Lung (tissue), 12 donors: Measurements from ENCODE around the gene AAR2. TPM values are rescaled to one million over a fixed set of nuclear protein-coding genes. Genes with fewer than 3 reads are reported as not detected.
A peak's percentile ranks its signal among the peaks of the same experiment; 100 is the strongest.

Experiments used
- ATAC-seq: fragments of 200-7000 bp; cut with Tn5 transposase; one replicate; pipeline ENCODE4 v1.9.1; 2020; ENCODE audit warnings: moderate number of reproducible peaks; ENCODE audit not compliant: insufficient read depth, low FRiP score
- DNase-seq, 3 donors: peaks; one replicate each; pipeline ENCODE4 v3.0.0-alpha.2; 2013 to 2017
- H3K27ac ChIP-seq, 2 donors: one replicate each; pipeline ENCODE4 v1.5.1; 2013; ENCODE audit warnings: mild to moderate bottlenecking in 2 of 2, moderate library complexity in 2 of 2, control low read depth in 1 of 2, inconsistent platforms in 1 of 2, low read depth in 1 of 2, low read length in 1 of 2
- H3K27me3 ChIP-seq, 3 donors: one replicate each; pipeline ENCODE4 v1.5.1; 2013; ENCODE audit warnings: low read length in 2 of 3; ENCODE audit not compliant: control insufficient read depth in 3 of 3, insufficient read depth in 3 of 3
- H3K36me3 ChIP-seq, 4 donors: one replicate each; pipeline ENCODE4 v1.5.1; 2013; ENCODE audit warnings: low read length in 4 of 4, mild to moderate bottlenecking in 1 of 4, moderate library complexity in 1 of 4; ENCODE audit not compliant: control insufficient read depth in 4 of 4, insufficient read depth in 4 of 4
- H3K4me1 ChIP-seq, 5 donors: one replicate each; pipeline ENCODE4 v1.5.1; 2013; ENCODE audit warnings: low read length in 5 of 5, mild to moderate bottlenecking in 2 of 5, moderate library complexity in 1 of 5; ENCODE audit not compliant: control insufficient read depth in 5 of 5, insufficient read depth in 5 of 5
- H3K4me3 ChIP-seq: one replicate; pipeline ENCODE4 v1.5.1; 2013; ENCODE audit warnings: mild to moderate bottlenecking, control low read depth, moderate library complexity
- H3K9ac ChIP-seq, 2 donors: one replicate each; pipeline ENCODE4 v1.5.1; 2013; ENCODE audit warnings: low read length in 2 of 2, control low read depth in 1 of 2; ENCODE audit not compliant: insufficient read depth in 1 of 2
- H3K9me3 ChIP-seq, 4 donors: one replicate each; pipeline ENCODE4 v1.5.1; 2013; ENCODE audit warnings: low read length in 3 of 4, mild to moderate bottlenecking in 1 of 4, moderate library complexity in 1 of 4; ENCODE audit not compliant: control insufficient read depth in 4 of 4, insufficient read depth in 3 of 4
- WGBS, 2 donors: extraction: QIAGEN DNeasy Blood & Tissue Kit; methylation state at CpG; one replicate each; pipeline ENCODE4 v1.1.7; 2013; 5-methylcytosine and 5-hydroxymethylcytosine counted together
- polyA plus RNA-seq, 2 donors: library from polyadenylated mRNA; stranded (reverse); fragments of 200-250 nt; gene quantifications; one replicate each; pipeline ENCODE4 v1.2.1, GENCODE V29; 2013
- total RNA-seq, 2 donors: library from RNA; depleted of rRNA in 1 of 2; stranded (reverse); fragments of >200 nt in 1 of 2; gene quantifications; one replicate each; pipeline ENCODE4 v1.2.1, GENCODE V29; 2014 to 2021
- TF ChIP-seq, protein P1 (sequence below): IDR thresholded peaks from 2 replicates; pipeline ENCODE4 v1.5.1; 2012; ENCODE audit warnings: mild to moderate bottlenecking; ENCODE audit errors: control extremely low read depth, extremely low read depth
- donor health status: control.
- donor health status: control.
- donor health status: Bipolar disorder and iron deficiency.
- donor health status: healthy.
- donor health status: DM: yes; HTN: yes; CAD: no.

AAR2 gene
- total and polyA plus RNA-seq, 4 donors: 18.1 to 31.2 (median 29.3) TPM

DNA sequence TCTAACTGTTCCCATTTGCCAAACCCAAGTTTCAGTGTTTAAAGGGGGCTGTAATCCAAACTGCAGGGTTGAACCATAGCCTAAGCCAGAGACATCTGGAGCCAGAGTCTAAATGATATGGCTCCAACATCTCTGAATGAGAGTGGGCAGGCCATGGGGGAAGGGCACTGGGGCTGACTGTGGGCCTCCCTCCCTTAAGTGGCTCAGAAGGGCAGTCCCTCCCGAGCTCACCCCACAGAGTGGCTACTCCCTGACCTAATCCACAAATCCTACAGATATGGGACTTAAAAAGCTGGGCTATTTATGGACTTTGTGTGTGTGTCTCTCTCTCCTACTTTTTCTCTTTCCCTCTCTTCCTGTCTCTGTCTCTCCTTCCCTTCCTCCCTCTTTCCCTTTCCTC lies 35.8 kb upstream of the AAR2 start:
- H3K27me3 ChIP-seq: no peaks in the 10 kb centered on the region
- H3K36me3 ChIP-seq: peaks cover 0 to 24% (median 3%) of the 10 kb centered on the region in 4 donors
- H3K9ac ChIP-seq: no peak overlapping the region
- 80 to 85% methylated on average over 1 of the region's 1 CpG for WGBS, 2 donors
- ATAC-seq (no peak), DNase-seq (no peak)
- TF ChIP-seq, protein P1, sequence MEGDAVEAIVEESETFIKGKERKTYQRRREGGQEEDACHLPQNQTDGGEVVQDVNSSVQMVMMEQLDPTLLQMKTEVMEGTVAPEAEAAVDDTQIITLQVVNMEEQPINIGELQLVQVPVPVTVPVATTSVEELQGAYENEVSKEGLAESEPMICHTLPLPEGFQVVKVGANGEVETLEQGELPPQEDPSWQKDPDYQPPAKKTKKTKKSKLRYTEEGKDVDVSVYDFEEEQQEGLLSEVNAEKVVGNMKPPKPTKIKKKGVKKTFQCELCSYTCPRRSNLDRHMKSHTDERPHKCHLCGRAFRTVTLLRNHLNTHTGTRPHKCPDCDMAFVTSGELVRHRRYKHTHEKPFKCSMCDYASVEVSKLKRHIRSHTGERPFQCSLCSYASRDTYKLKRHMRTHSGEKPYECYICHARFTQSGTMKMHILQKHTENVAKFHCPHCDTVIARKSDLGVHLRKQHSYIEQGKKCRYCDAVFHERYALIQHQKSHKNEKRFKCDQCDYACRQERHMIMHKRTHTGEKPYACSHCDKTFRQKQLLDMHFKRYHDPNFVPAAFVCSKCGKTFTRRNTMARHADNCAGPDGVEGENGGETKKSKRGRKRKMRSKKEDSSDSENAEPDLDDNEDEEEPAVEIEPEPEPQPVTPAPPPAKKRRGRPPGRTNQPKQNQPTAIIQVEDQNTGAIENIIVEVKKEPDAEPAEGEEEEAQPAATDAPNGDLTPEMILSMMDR: no peak
- H3K4me1 ChIP-seq: no peaks in the 10 kb centered on the region
- H3K27ac ChIP-seq: no peak overlapping the region
- no peaks in the 10 kb centered on the region for H3K9me3 ChIP-seq
- no peak overlapping the region for H3K4me3 ChIP-seq

DNA sequence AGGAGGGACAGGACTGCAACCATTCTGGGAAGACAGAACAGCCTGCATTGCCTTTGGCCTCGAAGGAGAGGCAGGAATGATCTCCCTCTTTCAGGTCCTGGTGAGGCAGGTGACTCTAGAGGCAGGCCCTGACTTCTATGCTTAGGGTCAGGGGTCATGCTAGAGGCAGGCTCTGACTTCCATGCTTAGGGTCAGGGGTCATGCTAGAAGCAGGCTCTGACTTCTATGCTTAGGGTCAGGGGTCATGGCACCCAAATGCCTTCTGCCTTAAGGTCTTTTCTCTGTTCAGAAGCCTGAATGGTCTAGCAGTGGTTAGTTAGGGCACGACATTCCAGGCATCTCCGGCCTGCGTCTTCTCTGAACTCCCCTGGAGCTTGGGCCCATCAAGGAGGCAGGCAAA lies 35.1 kb upstream of the AAR2 start:
- no peak for DNase-seq
- TF ChIP-seq, protein P1: no peak
- no peak overlapping the region for H3K9ac ChIP-seq
- H3K4me3 ChIP-seq: no peak overlapping the region
- no peak overlapping the region for H3K27ac ChIP-seq
- 91 to 96% methylated on average over 4 of the region's 4 CpGs for WGBS, 2 donors
- H3K36me3 ChIP-seq: peaks cover 0 to 21% (median 3%) of the 10 kb centered on the region in 4 donors
- no peaks in the 10 kb centered on the region for H3K9me3 ChIP-seq
- H3K27me3 ChIP-seq: no peaks in the 10 kb centered on the region
- no peak for ATAC-seq
- H3K4me1 ChIP-seq: no peaks in the 10 kb centered on the region

DNA sequence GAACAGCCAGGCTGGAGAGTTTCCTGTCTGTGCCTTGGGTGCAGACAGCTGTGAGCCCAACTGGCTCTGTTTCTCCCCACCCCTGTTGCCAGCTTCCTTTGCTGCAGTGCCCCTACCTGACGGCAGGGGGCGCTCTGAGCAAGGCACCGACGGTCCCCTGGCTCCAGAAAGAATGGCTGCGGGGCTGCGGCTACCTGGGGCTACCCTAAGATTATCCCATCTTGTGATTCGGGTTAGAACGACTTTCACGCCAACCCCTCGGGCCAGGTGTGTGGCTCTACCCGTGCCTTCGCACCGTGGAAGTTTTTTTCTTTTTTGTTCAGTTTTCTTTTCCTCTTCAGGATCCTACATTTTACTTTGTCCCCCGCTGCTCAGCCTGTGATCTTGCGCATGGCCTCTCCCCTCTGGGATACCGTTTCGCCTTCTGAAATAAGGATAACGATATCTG lies 33.4 kb upstream of the AAR2 start:
- 31 to 36% methylated on average over 18 of the region's 18 CpGs for WGBS, 2 donors
- no peak overlapping the region for H3K4me3 ChIP-seq
- peaks cover 0 to 25% (median 1%) of the 10 kb centered on the region in 4 donors for H3K36me3 ChIP-seq
- peak; percentile 55 to 68 (median 56) for DNase-seq
- peak; percentile 52 for ATAC-seq
- TF ChIP-seq, protein P1: peak; percentile 87
- no peaks in the 10 kb centered on the region for H3K4me1 ChIP-seq
- no peaks in the 10 kb centered on the region for H3K27me3 ChIP-seq
- H3K27ac ChIP-seq: no peak overlapping the region
- no peak overlapping the region for H3K9ac ChIP-seq
- no peaks in the 10 kb centered on the region for H3K9me3 ChIP-seq

DNA sequence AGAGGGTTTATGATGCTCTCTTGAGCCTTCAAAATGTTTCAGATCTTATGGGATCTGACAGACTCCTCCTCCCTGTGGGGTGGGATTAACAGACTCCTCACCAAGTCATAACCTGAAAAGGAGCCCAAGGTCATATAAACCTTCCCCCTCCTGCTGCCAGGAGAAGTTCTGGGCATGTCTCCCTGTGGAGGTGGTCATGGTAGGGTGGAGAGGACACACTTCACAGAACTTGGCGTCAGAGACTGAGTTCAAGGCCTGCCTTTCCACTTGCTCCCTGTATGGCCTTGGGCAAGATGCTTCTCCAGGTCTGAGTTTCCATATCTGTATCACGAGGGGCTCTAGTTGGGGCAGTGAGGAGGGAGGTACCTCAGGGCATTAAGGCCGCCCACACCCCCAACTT lies 32.4 kb upstream of the AAR2 start:
- H3K9me3 ChIP-seq: no peaks in the 10 kb centered on the region
- 93 to 100% methylated on average over 3 of the region's 3 CpGs for WGBS, 2 donors
- ATAC-seq (no peak), DNase-seq (no peak)
- H3K27me3 ChIP-seq: no peaks in the 10 kb centered on the region
- no peak overlapping the region for H3K4me3 ChIP-seq
- TF ChIP-seq, protein P1: no peak
- H3K36me3 ChIP-seq: peaks cover 0 to 27% (median 1%) of the 10 kb centered on the region in 4 donors
- H3K4me1 ChIP-seq: no peaks in the 10 kb centered on the region
- no peak overlapping the region for H3K9ac ChIP-seq
- no peak overlapping the region for H3K27ac ChIP-seq
